ENCODE measurements around the gene SMAD9.

SMAD9 gene

DNA sequence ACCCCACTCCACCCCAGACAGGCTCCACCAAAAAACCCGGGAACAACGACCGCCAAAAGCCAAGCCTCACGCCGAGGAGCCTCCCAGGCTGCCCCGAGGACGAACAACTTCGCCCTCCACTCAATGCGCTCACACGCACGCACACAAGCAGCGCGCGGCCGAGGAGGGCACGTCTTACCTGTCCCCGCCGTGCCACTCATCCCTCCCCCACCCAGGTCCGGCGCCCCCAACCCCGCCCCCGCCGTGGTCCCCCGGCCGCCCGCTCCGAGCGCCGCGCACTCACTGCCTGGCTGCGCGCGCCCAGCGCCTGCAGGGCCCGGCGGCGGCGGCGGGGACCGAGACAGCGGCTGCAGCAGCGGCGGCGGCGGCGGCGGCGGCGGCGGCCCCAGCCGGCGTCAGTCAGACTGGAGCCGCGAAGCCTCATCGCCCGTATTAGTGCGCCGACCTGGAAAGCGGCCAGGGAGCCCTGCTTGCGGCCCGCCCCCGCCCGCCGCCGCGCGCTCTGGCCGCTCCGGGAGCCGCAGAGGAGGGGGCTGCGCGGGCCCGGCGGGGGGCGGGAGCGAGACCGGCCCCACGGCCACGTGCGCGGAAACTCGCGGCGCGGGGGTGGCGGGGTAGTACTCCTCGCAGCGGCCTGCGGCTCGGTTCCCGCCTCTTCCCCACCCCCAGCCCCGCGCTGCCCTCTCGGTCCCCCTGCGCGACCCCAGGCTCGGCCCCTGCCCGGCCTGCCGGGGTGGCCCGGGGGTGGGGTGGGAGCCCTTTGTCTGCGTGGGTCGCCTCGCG, at the start of gene SMAD9:
Gene SMAD9 (minus strand): TSS at position 406 of the 783 bp plus-strand sequence. CDS start 40,549 bp downstream, outside the sequence.
- peak; percentile 42 for DNase-seq

DNA sequence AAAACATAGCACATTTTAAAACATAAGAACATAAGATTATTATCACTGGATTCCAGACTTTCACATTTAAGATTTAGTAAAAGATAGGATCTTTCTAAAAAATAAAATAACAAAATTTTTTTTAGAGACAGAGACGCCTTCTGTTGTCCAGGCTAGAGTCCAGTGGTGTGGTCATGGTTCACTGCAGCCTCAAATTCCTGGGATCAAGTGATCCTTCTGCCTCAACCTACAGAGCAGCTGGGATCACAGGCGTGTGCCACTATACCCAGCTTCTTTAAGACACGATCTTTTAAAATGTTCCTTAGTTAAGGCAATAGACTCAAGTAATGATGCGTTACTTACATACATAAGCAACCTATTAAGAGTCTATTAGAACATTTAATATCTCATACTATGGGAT, 46.4 kb upstream of the SMAD9 start:
- no peak for DNase-seq

DNA sequence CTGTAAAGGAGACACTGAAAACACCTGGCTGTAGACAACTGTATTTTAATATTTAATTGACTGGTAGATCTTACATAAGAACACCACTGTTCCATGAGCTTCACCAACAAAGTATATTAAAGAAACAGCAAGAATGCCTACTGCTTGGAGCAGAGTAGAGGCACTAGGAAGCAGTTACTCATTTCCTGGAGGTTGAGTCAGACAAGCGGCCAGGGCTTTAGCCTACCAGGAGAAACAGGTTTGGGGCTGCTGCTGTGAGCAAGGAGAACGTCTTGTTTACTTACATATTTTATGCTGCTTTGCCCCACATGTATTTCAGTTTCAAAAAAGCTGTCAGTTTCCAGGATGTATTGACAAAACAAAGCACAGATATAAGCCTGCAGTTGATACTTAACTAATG, 45.7 kb upstream of the SMAD9 start:
- DNase-seq = peak; percentile 18

DNA sequence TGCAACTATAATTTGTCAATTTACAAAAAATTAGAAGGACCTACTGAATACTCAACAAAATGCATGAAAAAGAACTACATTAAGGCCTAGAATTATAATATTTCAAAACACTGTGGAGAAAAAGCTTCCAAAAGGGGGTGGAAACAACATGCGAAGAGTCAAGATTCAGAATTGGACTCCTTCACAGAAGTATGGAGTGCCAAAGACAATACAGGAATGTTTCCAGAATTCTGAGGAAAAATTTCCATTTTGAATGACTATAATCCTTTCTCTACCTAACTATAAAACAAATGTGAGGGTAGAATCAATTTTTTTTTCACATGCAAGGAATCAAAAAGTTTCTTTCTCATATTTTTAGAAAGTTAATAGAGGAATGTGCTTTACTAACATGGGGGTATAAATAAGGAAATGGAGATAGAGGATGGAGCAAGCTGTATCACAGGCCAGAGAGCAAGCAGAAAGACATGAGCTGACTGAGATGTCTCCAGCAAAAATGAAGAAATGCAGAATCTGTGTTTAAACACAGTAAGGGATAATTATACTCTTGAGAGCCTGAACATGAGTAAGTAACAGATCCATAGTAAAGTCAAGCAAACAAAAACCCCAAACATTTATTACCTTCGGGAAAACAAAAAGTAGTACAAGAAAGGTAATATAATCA, 39.5 kb upstream of the SMAD9 start:
- no peak for DNase-seq

DNA sequence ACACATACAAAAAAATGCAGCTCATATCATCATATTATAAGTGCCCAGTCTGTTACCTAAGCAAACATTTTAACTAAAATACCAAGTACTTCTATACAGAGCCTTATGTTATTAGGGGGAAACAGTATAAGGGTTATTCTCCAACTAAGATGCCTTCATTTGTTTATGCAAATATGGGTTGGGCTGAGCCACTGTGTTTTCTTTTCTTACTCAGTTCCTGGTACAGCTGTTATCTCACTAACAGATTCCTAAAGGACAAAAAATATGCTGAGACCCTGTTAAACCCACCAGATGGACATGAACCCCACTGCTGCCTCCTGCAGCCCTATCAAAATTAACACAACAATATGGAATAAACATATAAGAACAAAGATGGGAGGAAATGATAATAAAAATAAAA, 34.5 kb upstream of the SMAD9 start:
- no peak for DNase-seq

DNA sequence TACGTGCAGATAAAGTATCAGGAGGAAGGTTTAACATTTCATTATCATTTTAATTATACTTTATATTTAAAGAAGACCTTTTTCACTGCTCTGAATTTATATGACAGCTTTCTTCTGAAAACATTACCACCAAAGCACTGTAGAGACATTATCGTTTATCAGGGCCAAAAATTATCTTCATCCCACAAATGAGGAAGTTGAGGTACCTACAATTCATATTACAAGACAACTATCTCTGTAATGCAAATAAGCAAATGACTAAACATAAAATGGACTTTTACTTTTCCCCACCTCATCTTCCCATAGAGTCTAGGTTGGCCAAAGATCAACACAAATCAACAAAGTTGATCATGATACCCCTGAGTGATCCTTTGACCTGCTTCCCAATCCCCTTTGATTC, 30.9 kb upstream of the SMAD9 start:
- no peak for DNase-seq

DNA sequence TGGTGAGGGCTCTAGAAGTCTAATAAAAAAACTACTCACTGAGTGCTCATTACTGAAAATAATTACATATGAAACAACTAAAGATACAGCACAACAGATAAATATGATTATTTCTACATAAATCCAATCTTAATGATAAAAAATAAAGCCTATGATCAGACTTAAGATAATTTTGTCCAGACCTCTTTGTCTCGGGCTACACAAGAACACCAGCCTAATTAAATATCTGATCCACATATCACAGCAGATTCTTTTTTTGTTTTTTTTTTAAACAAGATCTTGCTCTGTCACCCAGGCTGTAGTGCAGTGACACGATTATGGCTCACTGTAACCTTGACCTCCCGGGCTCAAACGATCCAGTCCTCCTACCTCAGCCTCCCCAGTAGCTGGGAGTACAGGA, 30.3 kb upstream of the SMAD9 start:
- DNase-seq = no peak

DNA sequence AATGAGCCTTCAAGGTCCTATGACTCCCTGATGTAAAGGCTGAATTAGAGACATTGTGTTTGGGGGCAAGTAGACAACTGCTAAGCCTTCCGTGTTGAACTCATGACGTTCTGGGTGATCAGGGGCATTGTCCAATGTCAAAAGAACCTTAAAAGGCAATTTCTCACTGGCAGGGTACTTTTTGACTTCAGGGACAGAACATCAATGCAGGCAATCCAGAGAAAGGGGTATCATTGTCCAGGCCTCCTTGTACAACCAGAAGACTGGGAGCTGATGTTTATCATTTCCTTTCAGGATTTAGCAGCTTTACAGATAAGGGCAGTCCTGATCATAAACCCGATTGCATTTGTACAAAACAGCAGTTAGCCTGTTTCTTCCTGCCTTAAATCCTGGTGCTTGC, 25.0 kb upstream of the SMAD9 start:
- DNase-seq = no peak

DNA sequence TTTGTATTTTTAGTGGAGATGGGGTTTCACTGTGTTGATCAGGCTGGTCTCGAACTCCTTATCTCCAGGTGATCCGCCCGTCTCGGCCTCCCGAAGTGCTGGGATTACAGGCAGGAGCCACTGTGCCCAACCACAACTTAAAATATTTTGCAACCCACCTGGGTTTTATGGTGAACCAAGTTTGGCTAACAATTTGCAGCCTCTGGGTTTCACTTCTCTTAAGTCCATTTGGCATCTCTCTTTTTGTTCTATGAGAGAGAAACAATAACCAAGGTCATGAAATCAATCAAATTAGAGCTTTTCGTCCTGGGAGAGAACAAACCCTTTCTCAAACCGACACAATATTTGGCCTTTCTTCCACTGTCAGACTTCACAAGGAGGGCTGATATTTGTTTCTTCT, 5.6 kb upstream of the SMAD9 start:
- DNase-seq = no peak

DNA sequence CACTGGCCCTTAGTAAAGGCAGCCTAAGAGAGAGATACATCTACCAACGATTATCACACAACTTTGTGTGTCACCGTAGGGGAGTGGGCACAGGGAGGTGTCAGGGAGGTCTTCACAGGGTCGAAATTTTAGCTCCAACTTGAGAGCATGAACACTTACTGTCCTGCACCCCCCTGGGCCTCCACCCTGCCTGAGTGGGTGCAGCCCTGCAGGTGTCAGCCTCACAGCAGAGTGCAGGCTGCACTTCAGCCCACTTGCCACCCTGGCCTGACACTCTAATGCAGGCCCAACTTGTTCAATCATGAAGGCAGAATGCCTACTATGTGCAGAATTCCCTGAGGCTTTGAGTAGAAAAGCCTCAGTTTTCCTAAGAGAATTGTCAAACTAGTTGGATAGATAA, 4.0 kb upstream of the SMAD9 start:
- DNase-seq = no peak

DNA sequence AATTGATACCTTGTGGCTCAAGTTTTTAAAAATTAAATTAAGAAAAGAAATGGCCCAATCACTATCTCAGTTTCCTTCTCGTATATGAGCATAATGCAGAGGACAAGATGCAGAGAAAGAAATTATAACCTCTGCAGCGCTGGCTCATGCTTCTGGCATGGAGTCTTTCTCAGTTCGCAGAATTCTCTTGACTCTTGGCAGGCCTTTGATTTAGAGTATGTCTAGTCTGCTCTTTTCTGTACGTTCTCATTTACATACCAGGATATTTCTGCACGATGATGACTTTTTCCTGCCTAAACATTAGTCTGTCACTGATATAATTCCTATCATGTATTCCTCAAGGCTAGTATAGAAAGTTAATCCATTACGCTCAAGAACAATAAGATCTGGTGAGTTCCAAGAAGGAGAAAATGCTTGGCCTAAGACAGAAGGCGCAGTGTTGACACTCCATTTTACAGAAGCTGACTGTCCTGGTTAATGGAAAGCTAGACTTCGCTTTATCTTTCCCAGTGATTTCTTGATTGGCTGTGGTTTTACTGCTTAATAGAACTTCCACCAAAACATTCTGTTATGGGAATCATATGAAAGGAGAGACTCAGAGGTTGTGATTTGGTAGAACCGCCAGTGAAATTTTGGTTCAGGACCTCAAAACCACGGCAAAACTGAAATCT, 1.7 kb upstream of the SMAD9 start:
- no peak for DNase-seq

DNA sequence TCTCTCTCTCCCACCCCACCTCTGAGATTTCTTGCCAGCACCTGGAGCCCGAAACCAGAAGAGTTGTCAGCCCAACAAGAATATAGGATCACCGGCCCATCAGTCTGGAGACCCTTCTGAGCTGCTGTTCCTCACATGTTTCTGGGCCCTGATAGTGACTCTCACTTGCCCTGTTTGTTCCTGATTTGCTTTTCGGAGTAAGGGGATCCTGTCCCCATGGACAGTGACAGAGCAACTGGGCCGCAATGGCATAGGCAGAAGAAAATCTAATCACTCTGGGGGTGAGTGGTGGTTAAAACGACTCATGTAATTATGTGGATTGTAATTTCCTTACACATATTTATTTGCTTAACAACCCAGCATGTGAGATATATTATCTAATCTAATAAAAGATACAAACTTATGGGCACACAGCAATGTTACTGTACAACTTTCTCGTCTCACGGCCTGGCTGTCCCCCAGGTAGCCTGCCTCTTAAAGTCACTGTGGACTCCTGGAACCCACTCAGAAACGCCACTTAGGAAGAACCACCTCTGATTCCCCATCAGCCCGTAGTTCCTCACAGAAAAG, 663 bp upstream of the SMAD9 start:
- no peak for DNase-seq

DNA sequence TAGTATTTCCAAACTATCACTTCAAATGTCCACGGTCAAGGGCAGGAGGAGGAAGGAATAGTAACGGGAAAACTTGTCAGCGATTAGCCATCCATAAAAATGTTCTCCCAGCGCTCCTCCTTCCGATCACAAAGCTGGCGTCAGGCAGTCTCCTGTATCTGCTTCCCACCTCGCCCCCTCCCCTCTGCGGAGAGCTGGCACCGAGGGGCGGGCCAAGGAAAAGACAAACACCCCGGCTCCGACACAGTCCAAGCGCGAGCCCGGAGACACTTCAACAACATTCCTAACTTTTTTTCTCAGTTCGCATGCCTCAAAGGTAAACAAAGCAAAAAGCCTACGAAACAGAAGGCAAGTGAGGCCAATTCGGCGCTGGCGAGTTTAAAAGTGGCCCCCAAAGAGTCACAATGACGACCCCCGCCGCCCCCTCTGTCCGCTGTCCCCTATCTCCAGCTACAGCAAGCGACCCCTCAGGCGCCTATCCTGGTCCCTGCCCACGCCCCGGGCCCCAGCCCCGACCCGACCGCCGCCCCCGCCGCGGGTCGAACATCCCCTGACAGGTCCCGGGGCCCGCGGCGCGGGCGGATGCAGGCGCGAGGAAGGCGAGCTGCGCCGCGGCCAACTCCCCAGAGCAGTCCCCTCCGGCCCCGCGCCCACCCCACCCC, 736 bp downstream of the SMAD9 start:
- peak; percentile 22 for DNase-seq

DNA sequence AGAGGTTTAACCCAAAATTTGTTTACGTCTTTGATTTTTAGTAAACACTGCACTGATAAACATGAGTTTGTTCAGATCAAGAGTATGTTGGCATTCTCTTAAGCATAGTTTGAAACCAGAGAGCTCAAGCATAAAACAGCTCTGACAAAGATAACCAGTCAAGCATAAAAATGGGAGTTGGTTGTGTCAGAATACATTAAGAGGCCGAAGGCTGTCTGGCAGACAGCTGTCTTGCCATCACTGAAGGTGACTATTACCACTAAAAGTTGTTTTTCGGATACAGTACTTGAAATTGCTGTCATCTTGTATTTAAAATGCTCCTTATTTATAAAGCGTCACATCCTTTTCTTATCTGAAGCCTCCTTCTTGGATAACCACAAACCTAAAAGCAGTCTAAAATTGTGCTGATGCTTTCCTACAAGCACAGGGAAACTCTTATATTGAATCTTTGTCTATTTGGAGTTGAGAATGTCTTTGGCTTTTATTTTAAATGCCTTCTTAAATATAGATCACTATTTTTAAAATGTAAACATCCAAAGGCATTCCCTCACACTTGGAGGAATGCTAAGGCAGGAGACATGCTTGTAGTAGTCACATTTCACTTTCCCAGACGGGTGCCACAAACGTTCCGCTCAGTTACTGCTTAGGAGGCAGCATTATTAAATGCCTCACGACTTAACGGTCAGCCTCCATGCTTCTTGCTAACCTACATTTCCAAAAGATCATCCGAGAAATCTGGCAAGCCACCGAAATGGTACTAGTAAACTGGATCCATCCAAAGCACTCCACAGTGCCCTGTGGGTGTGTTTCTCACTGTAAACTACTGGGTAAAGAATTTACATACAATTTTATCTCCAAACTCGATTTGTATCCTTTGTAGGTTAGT, 1.5 kb downstream of the SMAD9 start:
- DNase-seq = no peak

DNA sequence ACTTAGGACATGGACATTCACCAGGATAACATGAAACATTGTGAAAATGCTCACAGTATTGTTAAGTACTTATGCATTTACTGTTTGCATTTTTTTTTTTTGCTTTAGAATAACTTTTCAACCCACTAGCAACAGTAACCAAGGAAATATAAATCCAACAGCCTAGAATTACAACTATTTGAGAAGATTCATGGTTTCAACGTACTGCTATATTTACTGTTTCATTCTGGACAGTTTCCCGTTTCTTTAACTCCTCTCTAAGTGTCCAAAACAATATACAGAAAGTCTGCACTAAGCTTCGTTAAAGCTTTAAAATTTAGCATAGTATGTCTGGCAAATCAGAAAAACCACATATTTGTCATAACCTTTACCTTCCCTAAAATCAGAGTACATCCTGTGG, 2.7 kb downstream of the SMAD9 start:
- DNase-seq = no peak

DNA sequence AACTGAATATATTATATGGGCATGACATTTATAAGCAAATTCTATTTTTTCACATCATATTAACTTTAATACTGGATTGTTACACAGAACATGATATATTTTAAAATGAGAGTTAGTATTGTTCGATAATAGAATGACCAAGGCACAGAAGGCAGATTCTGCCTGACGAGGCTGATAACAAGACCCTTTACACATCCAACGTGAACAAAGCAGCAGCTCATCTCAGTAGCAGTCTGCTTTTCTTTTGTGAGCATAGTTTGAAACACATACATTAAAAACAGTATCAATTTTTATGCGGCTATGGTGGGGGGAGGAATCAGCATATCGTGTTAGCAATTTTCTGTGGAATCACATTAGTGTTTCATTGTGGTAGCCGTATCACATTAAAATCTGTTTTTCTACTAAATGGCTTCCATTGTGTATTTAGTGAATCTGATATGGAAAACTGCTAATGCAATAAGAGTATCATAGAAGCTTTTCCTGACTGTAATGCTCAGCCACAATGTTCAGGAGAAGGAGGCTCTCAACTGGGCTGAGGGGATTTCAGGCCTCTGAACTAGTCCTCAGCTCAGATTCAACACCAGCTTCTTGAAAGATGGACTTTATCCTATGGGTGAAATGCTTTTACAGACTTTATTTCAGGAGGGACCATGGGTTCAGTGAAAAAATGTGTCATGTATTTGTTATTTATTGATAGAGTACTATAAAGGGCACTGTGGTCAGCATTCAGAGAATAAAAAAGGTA, 4.0 kb downstream of the SMAD9 start:
- DNase-seq = no peak

DNA sequence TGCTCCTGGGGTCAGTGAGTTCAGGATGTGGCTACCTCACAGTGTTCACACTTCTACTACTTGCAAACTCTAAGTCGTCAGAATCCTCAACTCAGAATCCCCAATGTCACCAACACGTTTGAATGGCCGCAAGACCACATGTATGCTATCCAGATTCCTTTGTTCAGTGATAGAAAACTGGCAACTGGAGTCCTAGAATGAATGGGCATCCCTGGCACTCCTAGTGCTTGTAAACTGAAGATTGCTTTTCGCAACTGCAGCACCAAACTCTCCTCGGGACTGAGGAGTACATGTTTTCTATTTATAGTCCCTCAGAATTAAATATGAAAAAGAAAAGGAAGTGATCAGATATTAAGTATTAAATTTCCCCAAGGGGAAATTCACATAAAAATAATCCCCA, 4.9 kb downstream of the SMAD9 start:
- DNase-seq = no peak

DNA sequence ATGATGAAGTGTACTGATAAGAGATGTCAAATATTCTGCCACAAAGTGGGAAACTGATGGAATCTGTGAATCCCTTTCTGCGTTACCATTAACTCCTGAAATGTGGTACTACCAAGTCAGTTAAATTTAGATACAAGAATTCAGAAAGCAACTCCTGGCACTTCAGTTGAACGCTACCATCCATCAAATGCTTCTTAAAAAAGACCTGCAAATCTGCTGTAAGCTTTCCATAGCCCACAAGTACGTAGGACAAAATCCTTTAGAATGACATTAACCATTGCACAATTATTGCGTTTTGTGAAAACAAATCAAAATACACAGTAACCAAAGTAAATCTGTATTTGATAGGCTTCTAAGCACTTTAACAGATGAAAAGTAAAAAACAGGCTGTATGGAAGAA, 5.4 kb downstream of the SMAD9 start:
- DNase-seq = no peak

DNA sequence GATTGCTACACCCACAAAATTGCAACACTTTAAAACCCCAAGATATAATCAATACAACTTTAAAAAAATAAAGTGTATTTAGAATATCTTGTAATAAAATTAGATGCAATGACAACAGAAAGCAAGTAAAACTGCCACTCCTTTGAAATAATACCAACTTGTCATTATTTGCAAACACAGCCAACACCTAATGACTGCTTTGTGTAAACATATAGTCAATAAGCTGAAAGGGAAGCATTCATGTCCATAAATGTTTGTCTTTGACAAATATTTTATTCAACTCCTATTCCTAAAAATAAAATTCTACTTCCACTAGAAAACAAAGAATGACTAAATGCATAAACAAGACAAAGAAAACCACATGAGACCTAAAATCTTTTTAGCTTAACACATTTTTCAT, 6.6 kb downstream of the SMAD9 start:
- DNase-seq = no peak

DNA sequence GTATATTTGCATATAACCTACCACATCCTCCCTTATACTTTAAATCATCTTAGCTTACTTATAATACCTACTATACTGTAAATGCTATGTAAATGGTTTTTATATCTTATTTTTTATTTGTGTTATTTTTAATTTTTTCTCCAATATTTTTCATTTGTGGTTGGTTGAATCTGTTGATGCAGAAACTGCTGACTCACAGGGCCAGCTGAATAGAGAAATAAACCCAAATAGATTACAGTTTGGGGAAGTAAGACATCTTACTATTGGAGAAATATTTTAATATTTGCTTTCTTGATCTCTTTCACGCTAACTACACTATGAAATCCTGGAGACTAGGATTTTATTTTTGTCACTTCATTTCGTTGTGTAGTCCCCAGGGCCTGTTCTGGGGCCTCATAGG, 7.1 kb downstream of the SMAD9 start:
- DNase-seq = no peak

DNA sequence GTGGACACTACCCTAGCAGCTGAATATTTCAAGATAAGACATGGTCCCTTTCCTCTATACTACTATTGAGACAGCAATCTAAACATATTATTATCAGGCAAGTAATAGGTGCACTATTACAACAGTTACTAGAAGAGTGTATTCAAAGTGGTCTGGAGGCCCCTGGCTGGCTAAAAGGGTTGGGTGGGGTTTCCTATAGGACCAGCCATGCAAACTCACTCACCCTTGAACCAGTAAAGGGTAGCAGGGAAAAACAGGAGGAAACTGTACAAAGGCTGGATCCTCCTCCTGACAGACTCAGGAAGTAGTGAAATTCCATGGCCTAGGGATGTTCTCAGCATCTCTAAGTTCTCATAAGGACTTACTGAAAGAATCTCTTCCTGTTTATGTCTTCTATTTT, 7.7 kb downstream of the SMAD9 start:
- no peak for DNase-seq

DNA sequence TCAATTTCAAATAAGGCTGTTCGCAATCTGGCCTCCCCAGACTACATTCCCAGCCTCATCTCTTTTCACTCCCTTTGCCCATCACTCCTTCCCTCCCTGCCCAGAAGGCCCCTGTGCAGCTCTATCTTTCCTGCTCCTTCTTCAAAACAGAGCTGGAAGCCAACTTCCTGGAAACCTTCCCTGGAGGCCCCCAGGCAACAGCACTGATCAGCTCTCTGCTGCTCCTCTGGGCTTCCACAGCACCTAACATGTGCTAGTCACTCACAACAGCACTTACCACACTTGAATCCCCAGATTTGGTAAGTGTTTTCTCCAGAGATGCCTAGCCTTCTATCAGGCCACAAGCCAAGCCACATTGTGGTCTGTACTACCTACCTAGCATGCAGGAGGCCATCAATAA, 9.5 kb downstream of the SMAD9 start:
- no peak for DNase-seq
